Neural progenitor cell (in vitro differentiated cells): ENCODE results near the gene SYTL1. TPM values are rescaled to one million over a fixed set of nuclear protein-coding genes. Genes with fewer than 3 reads are reported as not detected.

Experiments
- DNase-seq: peaks from one replicate; pipeline ENCODE4 v3.0.0-alpha.2; 2016; ENCODE audit warnings: low spot score
- H2AFZ ChIP-seq: fragments of 200-600 bp; sonication (generic); replicated peaks from 2 replicates; pipeline ENCODE4 v1.6.1; 2016; ENCODE audit warnings: antibody characterized with exemption
- H3F3A ChIP-seq: fragments of 200-600 bp; sonication (generic); 2 replicates; pipeline ENCODE4 v1.6.1; 2016; ENCODE audit warnings: antibody characterized with exemption, low read depth
- H3K27ac ChIP-seq: fragments of 200-600 bp; sonication (generic); 2 replicates; pipeline ENCODE4 v1.5.1; 2016; ENCODE audit warnings: mild to moderate bottlenecking
- H3K27me3 ChIP-seq: fragments of 200-600 bp; sonication (generic); 2 replicates; pipeline ENCODE4 v1.6.1; 2016; ENCODE audit warnings: mild to moderate bottlenecking, moderate library complexity
- H3K36me3 ChIP-seq: fragments of 200-600 bp; sonication (generic); 2 replicates; pipeline ENCODE4 v1.5.1; 2016
- H3K4me1 ChIP-seq: fragments of 200-600 bp; sonication (generic); 2 replicates; pipeline ENCODE4 v1.6.1; 2016; ENCODE audit warnings: mixed run types
- H3K4me2 ChIP-seq: fragments of 200-600 bp; sonication (generic); 2 replicates; pipeline ENCODE4 v1.6.1; 2016
- H3K4me3 ChIP-seq: fragments of 200-600 bp; sonication (generic); 2 replicates; pipeline ENCODE4 v1.5.1; 2016
- H3K79me2 ChIP-seq: fragments of 200-600 bp; sonication (generic); 2 replicates; pipeline ENCODE4 v1.6.1; 2016; ENCODE audit warnings: low read depth
- H3K9ac ChIP-seq: fragments of 200-600 bp; sonication (generic); 2 replicates; pipeline ENCODE4 v1.6.1; 2016
- H3K9me3 ChIP-seq: fragments of 200-600 bp; sonication (generic); 2 replicates; pipeline ENCODE4 v1.5.1; 2016; ENCODE audit warnings: low read depth
- H4K20me1 ChIP-seq: fragments of 200-600 bp; sonication (generic); 2 replicates; pipeline ENCODE4 v1.6.1; 2016; ENCODE audit warnings: low read depth
- H3K27ac Mint-ChIP-seq: 3 replicates; pipeline ENCODE4 v1.8.0; 2021; ENCODE audit warnings: mixed read lengths
- H3K27me3 Mint-ChIP-seq: 2 replicates; pipeline ENCODE4 v1.8.0; 2022; ENCODE audit warnings: low read depth, mild to moderate bottlenecking, inconsistent platforms, moderate library complexity, mixed read lengths; ENCODE audit not compliant: insufficient read depth
- H3K36me3 Mint-ChIP-seq: 3 replicates; pipeline ENCODE4 v1.8.0; 2021; ENCODE audit warnings: mixed read lengths
- H3K4me1 Mint-ChIP-seq: 3 replicates; pipeline ENCODE4 v1.8.0; 2021; ENCODE audit warnings: mixed read lengths
- H3K4me3 Mint-ChIP-seq: 3 replicates; pipeline ENCODE4 v1.8.0; 2021; ENCODE audit warnings: mild to moderate bottlenecking, moderate library complexity, mixed read lengths
- H3K9me3 Mint-ChIP-seq: 3 replicates; pipeline ENCODE4 v1.8.0; 2020; ENCODE audit warnings: mixed read lengths
- CTCF ChIP-seq: fragments of 200-600 bp; sonication (generic); IDR thresholded peaks from 2 replicates; pipeline ENCODE4 v1.5.1; 2017; ENCODE audit warnings: antibody characterized with exemption, mild to moderate bottlenecking
- EZH2 ChIP-seq: fragments of 200-600 bp; sonication (generic); IDR thresholded peaks from 2 replicates; pipeline ENCODE4 v1.6.1; 2017; ENCODE audit warnings: antibody characterized with exemption, mild to moderate bottlenecking, moderate library complexity
- EZH2phosphoT487 ChIP-seq: fragments of 200-600 bp; sonication (generic); IDR thresholded peaks from 2 replicates; pipeline ENCODE4 v1.6.1; 2017; ENCODE audit warnings: antibody characterized with exemption
- total RNA-seq: library from RNA; depleted of rRNA; stranded (reverse); fragments of >200 nt; gene quantifications from 2 replicates; pipeline ENCODE4 v1.2.3, GENCODE V29; 2015; ENCODE audit warnings: low replicate concordance

Gene SYTL1
- total RNA-seq = 5.7 and 7.9 TPM in 2 replicates

GRCh38 chr1:27341525-27342252, at the start of gene SYTL1:
SYTL1 (plus strand) TSS chr1:27342022; CDS start chr1:27345335, 3,313 bp downstream.
- peak; percentile 80 for DNase-seq
- Histone ChIP-seq H3K4me1 (peaks cover 42% of the 10 kb centered on the region), H3K27me3 (no peaks in the 10 kb centered on the region), H3K9ac (no peak within 1 kb of the TSS), H3K9me3 (no peaks in the 10 kb centered on the region), H2AFZ (no peak within 1 kb of the TSS), H4K20me1 (no peaks in the 10 kb centered on the region), H3K4me2 (peak within 1 kb of the TSS; percentile 81), H3K27ac (peak within 1 kb of the TSS; percentile 6), H3K36me3 (no peaks in the 10 kb centered on the region), H3K4me3 (peak within 1 kb of the TSS; percentile 38), H3K79me2 (no peaks in the 10 kb centered on the region), H3F3A (peaks cover 40% of the 10 kb centered on the region)
- H3K4me1 Mint-ChIP-seq = peaks cover 43% of the 10 kb centered on the region
- peaks cover 18% of the 10 kb centered on the region for H3K27me3 Mint-ChIP-seq
- peaks cover 1% of the 10 kb centered on the region for H3K36me3 Mint-ChIP-seq
- peak within 1 kb of the TSS; percentile 64 for H3K4me3 Mint-ChIP-seq
- TF ChIP-seq CTCF (no peak), EZH2 (no peak), EZH2phosphoT487 (no peak)
- H3K9me3 Mint-ChIP-seq = no peaks in the 10 kb centered on the region
- H3K27ac Mint-ChIP-seq = peak within 1 kb of the TSS; percentile 86

- no peaks in the 10 kb centered on the region for H4K20me1 ChIP-seq
- H3F3A ChIP-seq = peaks cover 15% of the 10 kb centered on the region
- H3K27me3 ChIP-seq = no peaks in the 10 kb centered on the region
- no peak overlapping the region for H2AFZ ChIP-seq
- H3K4me2 ChIP-seq = no peak overlapping the region
- Mint-ChIP-seq H3K27me3 (peaks cover 4% of the 10 kb centered on the region), H3K4me1 (peaks cover 13% of the 10 kb centered on the region), H3K27ac (peak overlapping the region; percentile 18), H3K4me3 (no peak overlapping the region), H3K9me3 (no peaks in the 10 kb centered on the region), H3K36me3 (peaks cover 34% of the 10 kb centered on the region)
- no peak for DNase-seq
- H3K27ac ChIP-seq = no peak overlapping the region
- no peaks in the 10 kb centered on the region for H3K79me2 ChIP-seq
- no peaks in the 10 kb centered on the region for H3K36me3 ChIP-seq
- H3K9ac ChIP-seq = no peak overlapping the region
- TF ChIP-seq EZH2 (no peak), EZH2phosphoT487 (no peak), CTCF (no peak)
- peaks cover 10% of the 10 kb centered on the region for H3K4me1 ChIP-seq
- no peaks in the 10 kb centered on the region for H3K9me3 ChIP-seq
- H3K4me3 ChIP-seq = no peak overlapping the region
These were observed 49.7 kb upstream of the SYTL1 start for GRCh38 chr1:27292106-27292505.

GRCh38 chr1:27293915-27294314, 47.9 kb upstream of the SYTL1 start:
- Mint-ChIP-seq H3K27ac (no peak overlapping the region), H3K36me3 (peaks cover 31% of the 10 kb centered on the region), H3K9me3 (no peaks in the 10 kb centered on the region), H3K4me1 (peaks cover 5% of the 10 kb centered on the region), H3K4me3 (no peak overlapping the region), H3K27me3 (no peaks in the 10 kb centered on the region)
- Histone ChIP-seq H3K36me3 (no peaks in the 10 kb centered on the region), H3K79me2 (no peaks in the 10 kb centered on the region), H3K27ac (no peak overlapping the region), H3K4me2 (no peak overlapping the region), H3F3A (peaks cover 5% of the 10 kb centered on the region), H3K27me3 (no peaks in the 10 kb centered on the region), H3K9ac (no peak overlapping the region), H3K4me3 (no peak overlapping the region), H3K9me3 (no peaks in the 10 kb centered on the region), H2AFZ (no peak overlapping the region), H3K4me1 (peaks cover 4% of the 10 kb centered on the region), H4K20me1 (no peaks in the 10 kb centered on the region)
- no peak for DNase-seq
- TF ChIP-seq CTCF = no peak
- no peak for TF ChIP-seq EZH2
